BLaER1 treated with 17β-estradiol and CSF1 and Interleukin-3, amounts not matched to agents 10 nM and 100 nM (cell line): ENCODE measurements around the gene MGAT2.

Experiments
- H3K27ac ChIP-seq, 11 experiments: shearing (Covaris generic); formaldehyde crosslinking; 2 replicates each; pipeline ENCODE4 v1.8.1; 2022
- H3K27me3 ChIP-seq, 11 experiments: shearing (Covaris generic); formaldehyde crosslinking; 2 replicates each; pipeline ENCODE4 v1.8.1; 2022
- H3K36me3 ChIP-seq, 11 experiments: shearing (Covaris generic); formaldehyde crosslinking; 2 replicates each; pipeline ENCODE4 v1.8.1; 2022
- H3K4me1 ChIP-seq, 10 experiments: shearing (Covaris generic); formaldehyde crosslinking; 2 replicates each; pipeline ENCODE4 v1.8.1; 2022
- H3K4me2 ChIP-seq, 11 experiments: shearing (Covaris generic); formaldehyde crosslinking; 2 replicates each; pipeline ENCODE4 v1.8.1; 2022
- H3K4me3 ChIP-seq, 10 experiments: shearing (Covaris generic); formaldehyde crosslinking; 2 replicates each; pipeline ENCODE4 v1.8.1; 2022
- H3K9ac ChIP-seq, 11 experiments: shearing (Covaris generic); formaldehyde crosslinking; 2 replicates each; pipeline ENCODE4 v1.8.1; 2022
- H3K9me3 ChIP-seq, 11 experiments: shearing (Covaris generic); formaldehyde crosslinking; replicated peaks in 1 of 11; 2 replicates each; pipeline ENCODE4 v1.8.1; 2022
- H4K20me1 ChIP-seq, 11 experiments: shearing (Covaris generic); formaldehyde crosslinking; 2 replicates each; pipeline ENCODE4 v1.8.1; 2022
- Cebpa-rat ChIP-seq, 11 experiments: shearing (Covaris generic); IDR thresholded peaks; 2 replicates each; pipeline ENCODE4 v1.8.1; 2022

MGAT2 gene

DNA sequence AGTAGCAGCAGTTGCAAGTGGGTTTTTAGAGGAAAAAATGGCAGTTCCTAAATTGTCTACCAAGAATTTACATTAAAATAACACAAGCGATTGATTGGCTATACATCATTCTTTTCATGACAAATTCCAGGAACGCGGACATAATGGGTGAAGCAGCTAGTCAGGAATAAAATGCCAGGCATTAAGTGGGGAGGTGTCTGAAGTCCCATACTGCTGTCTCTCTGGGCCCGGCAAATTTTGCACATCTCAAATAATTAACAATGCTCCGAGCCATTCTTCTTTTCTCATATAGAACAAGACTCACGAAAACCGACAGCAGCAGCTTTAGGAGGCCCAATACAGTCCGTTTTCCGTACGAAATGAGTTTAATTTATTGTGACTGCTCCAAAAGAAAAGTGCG lies 869 bp upstream of the MGAT2 start:
- Histone ChIP-seq H3K4me3 (peak overlapping the region; percentile 73 to 94 (median 86)), H3K27me3 (no peaks in the 10 kb centered on the region), H3K4me2 (peak overlapping the region; percentile 84 to 99 (median 90)), H3K36me3 (peaks cover 22 to 78% (median 62%) of the 10 kb centered on the region in 11 experiments), H4K20me1 (peaks cover 62 to 79% (median 75%) of the 10 kb centered on the region in 11 experiments), H3K9ac (peak overlapping the region; percentile 90 to 98 (median 95)), H3K27ac (peak overlapping the region; percentile 92 to 98 (median 95)), H3K4me1 (peaks cover 38 to 63% (median 50%) of the 10 kb centered on the region in 10 experiments), H3K9me3 (no peaks in the 10 kb centered on the region)
- no peak for TF ChIP-seq Cebpa-rat (IDR thresholded peaks at IDR 0.05)

DNA sequence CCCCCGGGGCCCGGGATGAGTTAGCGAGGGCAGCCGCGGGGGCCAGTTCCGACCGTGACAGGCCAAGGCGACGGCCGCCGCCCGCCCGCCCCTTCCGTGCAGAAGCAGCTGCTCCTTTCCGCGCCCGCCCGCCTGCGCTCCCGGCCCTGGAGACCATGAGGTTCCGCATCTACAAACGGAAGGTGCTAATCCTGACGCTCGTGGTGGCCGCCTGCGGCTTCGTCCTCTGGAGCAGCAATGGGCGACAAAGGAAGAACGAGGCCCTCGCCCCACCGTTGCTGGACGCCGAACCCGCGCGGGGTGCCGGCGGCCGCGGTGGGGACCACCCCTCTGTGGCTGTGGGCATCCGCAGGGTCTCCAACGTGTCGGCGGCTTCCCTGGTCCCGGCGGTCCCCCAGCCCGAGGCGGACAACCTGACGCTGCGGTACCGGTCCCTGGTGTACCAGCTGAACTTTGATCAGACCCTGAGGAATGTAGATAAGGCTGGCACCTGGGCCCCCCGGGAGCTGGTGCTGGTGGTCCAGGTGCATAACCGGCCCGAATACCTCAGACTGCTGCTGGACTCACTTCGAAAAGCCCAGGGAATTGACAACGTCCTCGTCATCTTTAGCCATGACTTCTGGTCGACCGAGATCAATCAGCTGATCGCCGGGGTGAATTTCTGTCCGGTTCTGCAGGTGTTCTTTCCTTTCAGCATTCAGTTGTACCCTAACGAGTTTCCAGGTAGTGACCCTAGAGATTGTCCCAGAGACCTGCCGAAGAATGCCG lies 699 bp downstream of the MGAT2 start:
- Histone ChIP-seq H4K20me1 (peaks cover 73 to 91% (median 86%) of the 10 kb centered on the region in 11 experiments), H3K9me3 (no peaks in the 10 kb centered on the region), H3K27me3 (no peaks in the 10 kb centered on the region), H3K4me3 (peak overlapping the region; percentile 73 to 94 (median 86)), H3K4me2 (peak overlapping the region; percentile 97 to 99 (median 98)), H3K27ac (peak overlapping the region; percentile 92 to 98 (median 95)), H3K36me3 (peaks cover 26 to 73% (median 59%) of the 10 kb centered on the region in 11 experiments), H3K4me1 (peaks cover 38 to 63% (median 55%) of the 10 kb centered on the region in 10 experiments), H3K9ac (peak overlapping the region; percentile 90 to 98 (median 95))
- TF ChIP-seq Cebpa-rat (IDR thresholded peaks at IDR 0.05) = no peak

DNA sequence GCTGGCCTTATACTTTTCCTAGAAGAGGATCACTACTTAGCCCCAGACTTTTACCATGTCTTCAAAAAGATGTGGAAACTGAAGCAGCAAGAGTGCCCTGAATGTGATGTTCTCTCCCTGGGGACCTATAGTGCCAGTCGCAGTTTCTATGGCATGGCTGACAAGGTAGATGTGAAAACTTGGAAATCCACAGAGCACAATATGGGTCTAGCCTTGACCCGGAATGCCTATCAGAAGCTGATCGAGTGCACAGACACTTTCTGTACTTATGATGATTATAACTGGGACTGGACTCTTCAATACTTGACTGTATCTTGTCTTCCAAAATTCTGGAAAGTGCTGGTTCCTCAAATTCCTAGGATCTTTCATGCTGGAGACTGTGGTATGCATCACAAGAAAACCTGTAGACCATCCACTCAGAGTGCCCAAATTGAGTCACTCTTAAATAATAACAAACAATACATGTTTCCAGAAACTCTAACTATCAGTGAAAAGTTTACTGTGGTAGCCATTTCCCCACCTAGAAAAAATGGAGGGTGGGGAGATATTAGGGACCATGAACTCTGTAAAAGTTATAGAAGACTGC lies 1.5 kb downstream of the MGAT2 start:
- H3K36me3 ChIP-seq = peaks cover 33 to 73% (median 59%) of the 10 kb centered on the region in 11 experiments
- H3K4me3 ChIP-seq = peak overlapping the region; percentile 73 to 94 (median 86)
- peak overlapping the region; percentile 90 to 98 (median 95) for H3K9ac ChIP-seq
- H3K27ac ChIP-seq = peak overlapping the region in 10 of 11 experiments; percentile 92 to 98 (median 96); a peak in 13 of 22 replicates
- H3K9me3 ChIP-seq = no peaks in the 10 kb centered on the region
- H4K20me1 ChIP-seq = peaks cover 76 to 91% (median 85%) of the 10 kb centered on the region in 11 experiments
- TF ChIP-seq Cebpa-rat (IDR thresholded peaks at IDR 0.05) = no peak
- H3K4me2 ChIP-seq = peak overlapping the region; percentile 97 to 99 (median 98)
- H3K4me1 ChIP-seq = peaks cover 41 to 61% (median 56%) of the 10 kb centered on the region in 10 experiments
- H3K27me3 ChIP-seq = no peaks in the 10 kb centered on the region

DNA sequence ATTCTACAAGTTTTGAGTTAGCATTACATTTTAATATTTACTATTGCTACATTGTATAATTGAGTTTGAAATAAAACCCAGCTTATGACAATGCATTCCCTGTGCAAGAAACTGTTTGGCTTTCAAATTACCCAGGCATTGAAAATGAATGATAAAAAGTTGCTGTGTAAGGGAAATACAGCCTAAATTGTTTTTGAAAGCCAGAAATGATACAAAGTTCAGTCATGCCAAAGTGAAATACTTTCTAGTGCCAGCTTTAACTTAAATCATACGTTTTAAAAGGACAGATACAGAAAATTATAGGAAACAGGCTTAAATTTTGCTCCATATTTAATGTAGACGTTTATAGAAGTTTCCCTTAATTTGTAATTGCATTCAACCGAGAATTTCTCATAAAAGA lies 2.8 kb downstream of the MGAT2 start:
- peaks cover 63 to 91% (median 83%) of the 10 kb centered on the region in 11 experiments for H4K20me1 ChIP-seq
- H3K27ac ChIP-seq = 0 out of 22 replicates have a peak overlapping the region, but pooled peaks of 2 of the 11 experiments have one; percentile 2 to 8
- no peaks in the 10 kb centered on the region for H3K27me3 ChIP-seq
- H3K9me3 ChIP-seq = no peaks in the 10 kb centered on the region
- no peak for TF ChIP-seq Cebpa-rat (IDR thresholded peaks at IDR 0.05)
- peak overlapping the region; percentile 73 to 94 (median 86); a peak in 16 of 20 replicates for H3K4me3 ChIP-seq
- H3K9ac ChIP-seq = peak overlapping the region; percentile 18 to 98 (median 95); a peak in 18 of 22 replicates
- peaks cover 33 to 55% (median 44%) of the 10 kb centered on the region in 10 experiments for H3K4me1 ChIP-seq
- peak overlapping the region; percentile 71 to 99 (median 98) for H3K4me2 ChIP-seq
- peaks cover 20 to 71% (median 51%) of the 10 kb centered on the region in 11 experiments; a peak in 21 of 22 replicates for H3K36me3 ChIP-seq

DNA sequence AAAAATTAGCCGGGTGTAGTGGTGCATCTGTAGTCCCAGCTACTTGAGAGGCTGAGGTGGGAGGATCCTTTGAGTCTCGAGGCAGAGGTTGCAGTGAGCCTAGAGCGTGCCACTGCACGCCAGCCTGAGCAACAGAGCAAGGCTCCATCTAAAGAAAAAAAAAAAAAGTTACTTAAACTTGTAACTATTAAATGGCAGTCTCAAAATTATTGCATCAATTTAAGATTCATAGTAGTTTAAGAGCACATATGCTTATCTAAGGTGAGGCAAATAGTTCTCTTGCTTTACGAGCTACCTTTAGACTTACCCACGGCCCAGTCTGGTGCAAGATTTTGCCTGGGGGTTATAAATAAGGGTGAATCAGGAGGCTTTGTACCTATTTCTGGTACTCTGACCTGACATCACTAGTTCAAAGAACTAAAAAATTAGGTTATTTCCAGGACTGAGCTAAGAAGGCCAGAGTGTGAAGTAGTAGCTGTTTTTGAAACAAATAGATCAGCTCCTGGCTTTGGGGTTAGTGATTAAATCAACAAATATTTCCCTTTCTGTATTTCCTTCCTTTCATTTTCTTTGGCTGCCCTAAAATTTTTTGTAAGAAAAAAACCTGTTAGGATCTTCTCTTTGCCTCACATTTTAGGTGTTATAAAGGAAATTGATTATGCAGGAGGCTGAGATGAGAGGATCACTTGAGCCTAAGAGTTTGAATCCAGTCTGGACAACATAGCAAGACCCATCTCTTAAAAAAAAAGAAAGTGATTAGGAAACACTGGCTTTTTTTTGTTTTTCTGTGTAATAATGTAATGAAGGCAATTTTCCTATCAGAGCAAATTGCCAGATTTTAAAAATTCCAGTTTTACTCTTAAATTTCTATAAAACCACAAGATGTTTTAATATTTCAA lies 3.6 kb downstream of the MGAT2 start:
- H3K27ac ChIP-seq = peak overlapping the region in 1 of 11 experiments; percentile 8; a peak in 1 of 22 replicates
- H4K20me1 ChIP-seq = peaks cover 63 to 91% (median 83%) of the 10 kb centered on the region in 11 experiments
- no peaks in the 10 kb centered on the region for H3K9me3 ChIP-seq
- H3K27me3 ChIP-seq = no peaks in the 10 kb centered on the region
- H3K4me2 ChIP-seq = peak overlapping the region; percentile 71 to 99 (median 98)
- peaks cover 32 to 55% (median 42%) of the 10 kb centered on the region in 10 experiments for H3K4me1 ChIP-seq
- peaks cover 14 to 71% (median 45%) of the 10 kb centered on the region in 11 experiments; a peak in 21 of 22 replicates for H3K36me3 ChIP-seq
- peak overlapping the region in 9 of 10 experiments; percentile 73 to 94 (median 85); a peak in 11 of 20 replicates for H3K4me3 ChIP-seq
- no peak for TF ChIP-seq Cebpa-rat (IDR thresholded peaks at IDR 0.05)
- peak overlapping the region in 10 of 11 experiments; percentile 18 to 98 (median 94); a peak in 14 of 22 replicates for H3K9ac ChIP-seq

DNA sequence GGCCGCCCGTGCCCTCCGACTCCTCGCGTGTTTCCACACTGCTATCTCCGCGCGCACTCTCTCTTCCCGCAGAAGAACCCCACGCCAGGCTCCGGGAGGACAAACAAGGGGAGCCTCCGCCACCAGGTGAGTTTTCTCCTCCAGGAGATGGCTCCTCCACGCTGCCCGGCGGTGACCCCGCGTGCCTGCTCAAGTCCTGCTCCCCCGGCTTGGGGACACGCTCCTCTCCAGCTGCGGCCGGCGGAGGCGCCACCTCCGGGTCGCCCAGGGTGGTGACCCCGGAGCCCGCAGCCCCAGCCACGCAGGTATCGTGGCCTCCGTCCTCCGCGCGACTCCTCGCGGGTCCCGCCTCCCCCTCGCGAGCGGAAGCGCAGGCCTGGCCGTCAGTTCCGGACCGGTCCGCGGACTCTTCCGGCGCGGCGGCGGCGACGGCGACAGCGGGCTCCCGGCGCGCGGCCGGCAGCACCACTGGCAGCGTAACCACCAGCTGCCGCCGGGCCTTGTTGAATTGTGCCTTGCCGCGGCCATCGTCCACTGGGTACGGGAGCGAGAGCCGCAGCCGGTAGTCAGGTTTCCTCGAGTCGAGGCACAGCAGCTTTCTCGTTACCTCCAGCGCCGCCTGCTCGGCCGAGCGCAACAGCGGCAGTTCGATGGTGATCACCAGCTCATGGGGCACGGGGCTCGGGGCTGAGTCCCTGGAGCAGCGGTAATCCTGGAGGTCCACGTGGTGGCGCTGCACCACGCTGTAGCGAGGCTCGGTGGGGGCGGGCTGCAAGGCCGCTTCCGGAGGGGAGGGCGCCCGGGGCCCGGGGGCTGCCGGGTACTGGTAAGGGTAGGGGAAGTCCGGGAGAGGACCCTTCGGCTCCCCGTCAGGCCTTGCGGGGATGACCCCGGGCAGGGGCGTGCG lies 13.3 kb downstream of the MGAT2 start:
- Histone ChIP-seq H4K20me1 (peaks cover 27 to 75% (median 60%) of the 10 kb centered on the region in 11 experiments; a peak in 21 of 22 replicates), H3K4me3 (peak overlapping the region; percentile 77 to 99 (median 94)), H3K4me1 (peaks cover 39 to 64% (median 50%) of the 10 kb centered on the region in 10 experiments), H3K4me2 (peak overlapping the region; percentile 76 to 95 (median 89)), H3K9me3 (no peaks in the 10 kb centered on the region), H3K27me3 (no peaks in the 10 kb centered on the region), H3K9ac (peak overlapping the region; percentile 90 to 97 (median 96)), H3K36me3 (peaks cover 24 to 50% (median 30%) of the 10 kb centered on the region in 11 experiments), H3K27ac (peak overlapping the region; percentile 90 to 97 (median 96))
- no peak for TF ChIP-seq Cebpa-rat (IDR thresholded peaks at IDR 0.05)

DNA sequence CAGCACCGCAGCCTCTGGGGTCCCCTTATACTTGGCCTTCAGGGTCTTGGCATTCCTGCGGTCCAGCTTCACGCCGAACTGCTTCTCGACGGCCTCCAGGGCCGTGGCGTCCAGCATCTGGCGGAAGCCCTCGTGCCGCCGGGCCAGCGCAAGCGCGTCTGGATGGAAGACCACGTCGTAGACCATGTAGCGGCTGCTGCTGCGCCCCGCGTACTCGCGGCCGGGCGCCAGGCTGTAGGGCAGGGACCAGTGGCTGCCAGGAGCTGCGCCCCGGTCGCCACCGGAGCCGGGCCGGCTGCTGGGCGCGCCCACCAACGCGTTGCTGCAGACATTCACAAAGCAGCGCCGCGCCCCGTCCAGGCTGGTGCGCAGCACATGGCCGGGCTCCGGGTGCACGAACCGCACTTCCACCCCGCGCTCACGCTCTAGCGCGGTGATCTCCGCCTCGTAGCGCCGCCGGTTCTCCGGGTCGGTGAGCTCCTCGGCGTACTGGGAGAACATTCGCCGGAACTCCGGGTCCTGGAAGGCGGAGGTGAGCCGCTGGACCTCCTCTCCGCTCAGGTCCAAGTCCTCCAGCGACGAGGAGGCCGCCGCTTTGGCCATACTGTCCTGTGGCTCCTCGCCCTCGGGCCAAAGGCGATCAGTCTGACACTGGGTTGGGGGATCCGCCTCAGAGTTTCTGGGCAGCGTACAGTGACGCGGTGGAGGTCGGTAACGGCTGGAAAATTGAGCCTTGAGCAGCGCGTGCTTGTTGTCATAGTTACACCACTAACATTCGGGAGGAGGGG lies 14.1 kb downstream of the MGAT2 start, which contains the start of gene DNAAF2:
Gene DNAAF2 (minus strand): TSS at position 698 of the 788 bp plus-strand sequence. CDS start 95 bp downstream, at position 603.
- TF ChIP-seq Cebpa-rat (IDR thresholded peaks at IDR 0.05) = no peak
- H3K4me1 ChIP-seq = peaks cover 30 to 56% (median 41%) of the 10 kb centered on the region in 10 experiments
- no peaks in the 10 kb centered on the region for H3K27me3 ChIP-seq
- peaks cover 29 to 50% (median 37%) of the 10 kb centered on the region in 11 experiments for H3K36me3 ChIP-seq
- H4K20me1 ChIP-seq = peaks cover 23 to 75% (median 56%) of the 10 kb centered on the region in 11 experiments; a peak in 20 of 22 replicates
- H3K27ac ChIP-seq = peak within 1 kb of the TSS; percentile 90 to 97 (median 96)
- peak within 1 kb of the TSS; percentile 77 to 99 (median 94) for H3K4me3 ChIP-seq
- H3K9me3 ChIP-seq = no peaks in the 10 kb centered on the region
- peak within 1 kb of the TSS; percentile 90 to 97 (median 96) for H3K9ac ChIP-seq
- peak within 1 kb of the TSS; percentile 76 to 95 (median 89) for H3K4me2 ChIP-seq
